Measurements from ENCODE around the gene CDK5RAP1. TPM values are rescaled to one million over a fixed set of nuclear protein-coding genes. Genes with fewer than 3 reads are reported as not detected.

Gene CDK5RAP1
- polyA plus RNA-seq, 1 donor (not counting 4 experiments of a cell fraction or from before 2014, with no cell fraction given): 34.0 TPM

- no peak for FAIRE-seq
- Histone ChIP-seq H3K9ac (ENCODE audit: control insufficient read depth, extremely low read depth, insufficient read depth, low read length) (no peak overlapping the region), H3K9me1 (ENCODE audit: control insufficient read depth, extremely low read depth, insufficient read depth, low read length) (no peaks in the 10 kb centered on the region), H3K4me2 (ENCODE audit: control insufficient read depth, extremely low read depth, insufficient read depth, low read depth, low read length) (no peak overlapping the region), H4K20me1 (ENCODE audit: control insufficient read depth, extremely low read depth, insufficient read depth, low read length) (no peaks in the 10 kb centered on the region), H2AFZ (ENCODE audit: control insufficient read depth, low read length) (no peak overlapping the region), H3K36me3 (ENCODE audit: control insufficient read depth in 2 of 2, extremely low read depth in 1 of 2, insufficient read depth in 2 of 2, low read length in 2 of 2) (no peaks in the 10 kb centered on the region), H3K4me1 (ENCODE audit: control insufficient read depth, extremely low read depth, insufficient read depth, low read length) (no peaks in the 10 kb centered on the region), H3K9me3 (ENCODE audit: control insufficient read depth, low read depth, low read length) (no peaks in the 10 kb centered on the region), H3K4me3 (ENCODE audit: control insufficient read depth in 2 of 3, extremely low read depth in 1 of 3, insufficient read depth in 2 of 3, low read depth in 1 of 3, low read length in 3 of 3) (no peak overlapping the region), H3K27ac (ENCODE audit: control insufficient read depth, insufficient read depth, low read length) (no peak overlapping the region), H3K79me2 (ENCODE audit: control insufficient read depth, insufficient read depth, low read length) (no peaks in the 10 kb centered on the region), H3K27me3 (ENCODE audit: control insufficient read depth, extremely low read depth, insufficient read depth, low read length) (no peaks in the 10 kb centered on the region)
- dilution Hi-C loops (cut with MboI; ENCODE audit: extremely low pct_ligation_motif_present, low sequenced_read_pairs): no loop called here
- TF ChIP-seq EZH2 (IDR thresholded peaks at IDR 0.05; ENCODE audit: low read length): no peak
- TF ChIP-seq CTCF (optimal IDR thresholded peaks at IDR 0.05 in 1 of 3, IDR thresholded peaks at IDR 0.05 in 1 of 3, conservative IDR thresholded peaks at IDR 0.05 in 1 of 3; ENCODE audit: extremely low read depth in 1 of 3, insufficient read depth in 2 of 3, low read length in 3 of 3): no peak
- DNase-seq (ENCODE audit: low read depth, low spot score): no peak
Measured at GRCh38 chr20:33345342-33345741, 56.0 kb downstream of the CDK5RAP1 start.

- no peaks in the 10 kb centered on the region for H3K9me3 ChIP-seq (ENCODE audit: control insufficient read depth, low read depth, low read length)
- H3K27ac ChIP-seq (ENCODE audit: control insufficient read depth, insufficient read depth, low read length): no peak overlapping the region
- dilution Hi-C loops (cut with MboI; ENCODE audit: extremely low pct_ligation_motif_present, low sequenced_read_pairs): no loop called here
Measured at GRCh38 chr20:33343521-33343920, 57.8 kb downstream of the CDK5RAP1 start.

More at GRCh38 chr20:33343521-33343920, 57.8 kb downstream of the CDK5RAP1 start:
- H3K27me3 ChIP-seq (ENCODE audit: control insufficient read depth, extremely low read depth, insufficient read depth, low read length): no peaks in the 10 kb centered on the region
- no peaks in the 10 kb centered on the region for H3K4me1 ChIP-seq (ENCODE audit: control insufficient read depth, extremely low read depth, insufficient read depth, low read length)
- no peak overlapping the region for H3K4me3 ChIP-seq (ENCODE audit: control insufficient read depth in 2 of 3, extremely low read depth in 1 of 3, insufficient read depth in 2 of 3, low read depth in 1 of 3, low read length in 3 of 3)
- no peak for FAIRE-seq
- TF ChIP-seq EZH2 (IDR thresholded peaks at IDR 0.05; ENCODE audit: low read length) (no peak), CTCF (optimal IDR thresholded peaks at IDR 0.05 in 1 of 3, IDR thresholded peaks at IDR 0.05 in 1 of 3, conservative IDR thresholded peaks at IDR 0.05 in 1 of 3; ENCODE audit: extremely low read depth in 1 of 3, insufficient read depth in 2 of 3, low read length in 3 of 3) (no peak)
- no peak overlapping the region for H2AFZ ChIP-seq (ENCODE audit: control insufficient read depth, low read length)
- no peaks in the 10 kb centered on the region for H3K79me2 ChIP-seq (ENCODE audit: control insufficient read depth, insufficient read depth, low read length)
- no peaks in the 10 kb centered on the region for H3K36me3 ChIP-seq (ENCODE audit: control insufficient read depth in 2 of 2, extremely low read depth in 1 of 2, insufficient read depth in 2 of 2, low read length in 2 of 2)
- no peak for DNase-seq (ENCODE audit: low read depth, low spot score)
- no peaks in the 10 kb centered on the region for H4K20me1 ChIP-seq (ENCODE audit: control insufficient read depth, extremely low read depth, insufficient read depth, low read length)
- H3K4me2 ChIP-seq (ENCODE audit: control insufficient read depth, extremely low read depth, insufficient read depth, low read depth, low read length): no peak overlapping the region
- no peaks in the 10 kb centered on the region for H3K9me1 ChIP-seq (ENCODE audit: control insufficient read depth, extremely low read depth, insufficient read depth, low read length)
- H3K9ac ChIP-seq (ENCODE audit: control insufficient read depth, extremely low read depth, insufficient read depth, low read length): no peak overlapping the region
